Panc1 (cell line): ENCODE measurements around the gene AKAP7. TPM values are rescaled to one million over a fixed set of nuclear protein-coding genes. Genes with fewer than 3 reads are reported as not detected.

Experiments used
- ATAC-seq: fragments of 200-7000 bp; cut with Tn5 transposase; 2 replicates; pipeline ENCODE4 v1.9.1; 2020; ENCODE audit warnings: mild to moderate bottlenecking, moderate library complexity
- BruUV-seq: library from RNA; stranded (reverse); fragments of 400-500 nt; replicated peaks from 2 replicates; lab custom pipeline; 2021; lab: Mats Ljungman, UMichigan
- CTCF ChIA-PET: fragments of 300-600 bp; sonication (Branson Sonifier 250); formaldehyde crosslinking; loops from one replicate; lab custom pipeline; 2022; ENCODE audit warnings: antibody characterized with exemption; lab: Charles Lee
- POLR2A ChIA-PET: fragments of 300-600 bp; sonication (Branson Sonifier 250); formaldehyde crosslinking; loops from one replicate; lab custom pipeline; 2022; ENCODE audit warnings: antibody characterized with exemption; lab: Charles Lee
- DNase-seq: peaks from one replicate; pipeline ENCODE4 v3.0.0-alpha.2; 2010; ENCODE audit warnings: low read depth, low spot score
- H3K27ac ChIP-seq: 2 replicates; pipeline ENCODE4 v1.5.1; 2011; ENCODE audit warnings: mild to moderate bottlenecking, low read length, inconsistent platforms
- H3K27me3 ChIP-seq: fragments of 200-500 bp; sonication (Bioruptor generic); 2 replicates; pipeline ENCODE4 v1.6.0; 2014; ENCODE audit warnings: low read length, inconsistent platforms; ENCODE audit not compliant: control insufficient read depth, insufficient read depth
- H3K36me3 ChIP-seq: fragments of 200-500 bp; sonication (Bioruptor generic); 2 replicates; pipeline ENCODE4 v1.5.1; 2014; ENCODE audit warnings: inconsistent platforms, mild to moderate bottlenecking, low read length, moderate library complexity; ENCODE audit not compliant: control insufficient read depth, insufficient read depth
- H3K4me1 ChIP-seq: 2 replicates; pipeline ENCODE4 v1.5.1; 2011; ENCODE audit warnings: inconsistent platforms, mild to moderate bottlenecking, low read length, moderate library complexity; ENCODE audit not compliant: control insufficient read depth, insufficient read depth
- H3K4me3 ChIP-seq, 2 experiments: 2 replicates each; pipeline ENCODE4 v1.5.1; 2011 to 2012; ENCODE audit warnings: low read depth in 2 of 2, low read length in 2 of 2, mild to moderate bottlenecking in 2 of 2, inconsistent platforms in 1 of 2, moderate library complexity in 1 of 2
- H3K9me3 ChIP-seq: fragments of 200-500 bp; sonication (Bioruptor generic); 2 replicates; pipeline ENCODE4 v1.5.1; 2014; ENCODE audit warnings: low read depth, mild to moderate bottlenecking, inconsistent platforms, low read length, moderate library complexity; ENCODE audit not compliant: control insufficient read depth, insufficient read depth
- POLR2AphosphoS5 ChIP-seq: IDR thresholded peaks from 2 replicates; pipeline ENCODE4 v1.6.1; 2012; ENCODE audit warnings: mild to moderate bottlenecking, low read depth, low read length, moderate library complexity
- SIN3A ChIP-seq: IDR thresholded peaks from 2 replicates; pipeline ENCODE4 v1.6.1; 2012; ENCODE audit warnings: low read depth, mild to moderate bottlenecking, low read length, moderate library complexity, borderline replicate concordance; ENCODE audit not compliant: insufficient read depth
- TCF7L2 ChIP-seq: IDR thresholded peaks from 2 replicates; pipeline ENCODE4 v1.6.1; 2011; ENCODE audit warnings: mild to moderate bottlenecking, low read depth, low read length, inconsistent platforms
- in situ Hi-C: cut with HindIII; loops from 2 replicates; pipeline ENCODE4 v1.10.0; 2016; ENCODE audit warnings: low sequenced_read_pairs, low pct_unique_long_range_greater_than_20kb
- intact Hi-C: fragments of 100-400 bp; cut with micrococcal nuclease; formaldehyde crosslinking; loops from one replicate; pipeline ENCODE4 v1.10.0; 2022; ENCODE audit not compliant: unreplicated experiment
- total RNA-seq: library from RNA; stranded (reverse); gene quantifications from one replicate; pipeline ENCODE4 v1.2.1, GENCODE V29; 2021; ENCODE audit not compliant: unreplicated experiment
- TF ChIP-seq, protein P1 (sequence below), 2 experiments: IDR thresholded peaks; 2 replicates each; pipeline ENCODE4 v1.6.1; 2011 to 2012; ENCODE audit warnings: low read depth in 2 of 2, control low read depth in 1 of 2, low read length in 1 of 2, mild to moderate bottlenecking in 1 of 2, moderate library complexity in 1 of 2; ENCODE audit not compliant: insufficient read depth in 1 of 2
- TF ChIP-seq, protein P2 (sequence below): fragments of 450-650 bp; IDR thresholded peaks from 2 replicates; pipeline ENCODE4 v1.5.1; 2017; ENCODE audit warnings: mild to moderate bottlenecking

Gene AKAP7
- total RNA-seq, 1 experiment from 2014 or later = 3.2 TPM

DNA sequence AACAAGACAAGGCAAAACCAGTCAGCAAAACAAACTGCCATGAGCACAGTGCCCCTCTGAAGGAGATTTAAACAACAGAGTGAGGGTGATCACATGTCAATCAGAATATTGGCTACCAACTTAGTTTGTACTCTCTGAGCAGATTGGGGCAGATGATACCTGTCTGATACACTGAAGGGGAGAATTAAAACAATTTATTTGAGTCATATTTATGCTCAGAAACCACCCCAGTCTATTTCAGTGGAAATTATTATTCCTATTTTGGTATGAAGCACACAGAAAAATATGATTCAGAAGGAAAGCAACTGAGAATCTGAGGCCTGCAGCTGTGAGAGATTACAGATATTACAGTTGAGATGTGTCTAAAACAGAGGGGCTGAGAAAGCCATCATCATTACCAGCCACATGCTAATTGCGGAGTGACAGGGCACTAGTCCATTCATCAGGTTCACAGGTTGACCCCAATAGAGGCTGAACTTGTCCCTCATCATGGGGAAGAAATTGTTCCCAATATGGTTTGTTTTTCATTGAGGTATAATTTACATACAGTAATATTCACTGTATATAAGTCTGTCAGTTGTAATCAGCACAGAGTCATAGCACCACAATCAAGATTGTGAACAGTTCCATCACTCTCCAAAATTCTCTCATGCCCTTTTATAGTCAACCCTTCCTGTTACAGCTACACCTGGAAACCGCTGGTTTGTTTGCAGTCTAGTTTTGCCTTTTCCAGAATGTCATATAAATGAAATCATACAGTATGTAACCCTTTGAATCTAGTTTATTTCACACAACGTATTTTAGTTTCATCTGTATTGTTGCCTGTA is 134.5 kb downstream of the AKAP7 start:
- TF ChIP-seq, protein P1, sequence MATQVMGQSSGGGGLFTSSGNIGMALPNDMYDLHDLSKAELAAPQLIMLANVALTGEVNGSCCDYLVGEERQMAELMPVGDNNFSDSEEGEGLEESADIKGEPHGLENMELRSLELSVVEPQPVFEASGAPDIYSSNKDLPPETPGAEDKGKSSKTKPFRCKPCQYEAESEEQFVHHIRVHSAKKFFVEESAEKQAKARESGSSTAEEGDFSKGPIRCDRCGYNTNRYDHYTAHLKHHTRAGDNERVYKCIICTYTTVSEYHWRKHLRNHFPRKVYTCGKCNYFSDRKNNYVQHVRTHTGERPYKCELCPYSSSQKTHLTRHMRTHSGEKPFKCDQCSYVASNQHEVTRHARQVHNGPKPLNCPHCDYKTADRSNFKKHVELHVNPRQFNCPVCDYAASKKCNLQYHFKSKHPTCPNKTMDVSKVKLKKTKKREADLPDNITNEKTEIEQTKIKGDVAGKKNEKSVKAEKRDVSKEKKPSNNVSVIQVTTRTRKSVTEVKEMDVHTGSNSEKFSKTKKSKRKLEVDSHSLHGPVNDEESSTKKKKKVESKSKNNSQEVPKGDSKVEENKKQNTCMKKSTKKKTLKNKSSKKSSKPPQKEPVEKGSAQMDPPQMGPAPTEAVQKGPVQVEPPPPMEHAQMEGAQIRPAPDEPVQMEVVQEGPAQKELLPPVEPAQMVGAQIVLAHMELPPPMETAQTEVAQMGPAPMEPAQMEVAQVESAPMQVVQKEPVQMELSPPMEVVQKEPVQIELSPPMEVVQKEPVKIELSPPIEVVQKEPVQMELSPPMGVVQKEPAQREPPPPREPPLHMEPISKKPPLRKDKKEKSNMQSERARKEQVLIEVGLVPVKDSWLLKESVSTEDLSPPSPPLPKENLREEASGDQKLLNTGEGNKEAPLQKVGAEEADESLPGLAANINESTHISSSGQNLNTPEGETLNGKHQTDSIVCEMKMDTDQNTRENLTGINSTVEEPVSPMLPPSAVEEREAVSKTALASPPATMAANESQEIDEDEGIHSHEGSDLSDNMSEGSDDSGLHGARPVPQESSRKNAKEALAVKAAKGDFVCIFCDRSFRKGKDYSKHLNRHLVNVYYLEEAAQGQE (IDR thresholded peaks at IDR 0.05; ENCODE audit: insufficient read depth in 1 of 2, low read depth in 2 of 2, low read length in 1 of 2) = no peak
- TF ChIP-seq TCF7L2 (no peak), SIN3A (no peak), POLR2AphosphoS5 (no peak)
- TF ChIP-seq, protein P2, sequence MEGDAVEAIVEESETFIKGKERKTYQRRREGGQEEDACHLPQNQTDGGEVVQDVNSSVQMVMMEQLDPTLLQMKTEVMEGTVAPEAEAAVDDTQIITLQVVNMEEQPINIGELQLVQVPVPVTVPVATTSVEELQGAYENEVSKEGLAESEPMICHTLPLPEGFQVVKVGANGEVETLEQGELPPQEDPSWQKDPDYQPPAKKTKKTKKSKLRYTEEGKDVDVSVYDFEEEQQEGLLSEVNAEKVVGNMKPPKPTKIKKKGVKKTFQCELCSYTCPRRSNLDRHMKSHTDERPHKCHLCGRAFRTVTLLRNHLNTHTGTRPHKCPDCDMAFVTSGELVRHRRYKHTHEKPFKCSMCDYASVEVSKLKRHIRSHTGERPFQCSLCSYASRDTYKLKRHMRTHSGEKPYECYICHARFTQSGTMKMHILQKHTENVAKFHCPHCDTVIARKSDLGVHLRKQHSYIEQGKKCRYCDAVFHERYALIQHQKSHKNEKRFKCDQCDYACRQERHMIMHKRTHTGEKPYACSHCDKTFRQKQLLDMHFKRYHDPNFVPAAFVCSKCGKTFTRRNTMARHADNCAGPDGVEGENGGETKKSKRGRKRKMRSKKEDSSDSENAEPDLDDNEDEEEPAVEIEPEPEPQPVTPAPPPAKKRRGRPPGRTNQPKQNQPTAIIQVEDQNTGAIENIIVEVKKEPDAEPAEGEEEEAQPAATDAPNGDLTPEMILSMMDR = no peak
- Histone ChIP-seq H3K4me1 (no peaks in the 10 kb centered on the region), H3K27ac (no peak overlapping the region), H3K36me3 (no peaks in the 10 kb centered on the region), H3K9me3 (no peaks in the 10 kb centered on the region), H3K4me3 (no peak overlapping the region), H3K27me3 (no peaks in the 10 kb centered on the region)
- intact Hi-C loops (no loop called here), in situ Hi-C loops (no loop called here)
- DNase-seq = no peak
- CTCF ChIA-PET = no interaction called here
- no TSS peak for BruUV-seq
- POLR2A ChIA-PET = no interaction called here
- ATAC-seq = no peak

DNA sequence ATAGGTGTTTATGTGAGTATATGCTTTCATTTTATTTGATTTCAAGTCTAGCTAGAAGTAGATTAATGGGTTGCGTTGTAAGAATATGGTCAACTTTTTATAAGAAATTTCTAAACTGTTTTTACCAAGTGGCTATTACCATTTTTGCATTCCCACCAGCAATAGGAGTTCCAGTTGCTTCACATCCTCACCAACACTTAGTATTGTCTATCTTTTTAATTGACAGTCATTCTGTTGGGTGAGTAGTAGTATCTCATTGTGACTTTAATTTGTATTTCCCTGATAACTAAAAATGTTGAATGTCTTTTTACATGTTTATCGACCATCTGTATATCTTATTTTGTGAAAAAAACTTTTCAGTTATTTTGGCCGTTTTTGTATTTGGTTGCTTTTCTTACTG is 135.3 kb downstream of the AKAP7 start:
- Histone ChIP-seq H3K4me3 (no peak overlapping the region), H3K4me1 (no peaks in the 10 kb centered on the region), H3K27ac (no peak overlapping the region), H3K9me3 (no peaks in the 10 kb centered on the region), H3K27me3 (no peaks in the 10 kb centered on the region), H3K36me3 (no peaks in the 10 kb centered on the region)
- DNase-seq (no peak), ATAC-seq (no peak)
- TF ChIP-seq, protein P1 (IDR thresholded peaks at IDR 0.05; ENCODE audit: insufficient read depth in 1 of 2, low read depth in 2 of 2, low read length in 1 of 2) = no peak
- TF ChIP-seq, protein P2 = no peak
- TF ChIP-seq SIN3A (no peak), TCF7L2 (no peak)
- intact Hi-C loops (no loop called here), in situ Hi-C loops (no loop called here)
- ChIA-PET POLR2A (no interaction called here), CTCF (no interaction called here)
- BruUV-seq = no TSS peak
